ENCODE results near the gene HPSE2.
"Not testable (repeated sequence)": the region's sequence is repeated elsewhere in the genome, so short reads cannot be mapped to it uniquely, and the experiment has no call there.

The HPSE2 gene

DNA sequence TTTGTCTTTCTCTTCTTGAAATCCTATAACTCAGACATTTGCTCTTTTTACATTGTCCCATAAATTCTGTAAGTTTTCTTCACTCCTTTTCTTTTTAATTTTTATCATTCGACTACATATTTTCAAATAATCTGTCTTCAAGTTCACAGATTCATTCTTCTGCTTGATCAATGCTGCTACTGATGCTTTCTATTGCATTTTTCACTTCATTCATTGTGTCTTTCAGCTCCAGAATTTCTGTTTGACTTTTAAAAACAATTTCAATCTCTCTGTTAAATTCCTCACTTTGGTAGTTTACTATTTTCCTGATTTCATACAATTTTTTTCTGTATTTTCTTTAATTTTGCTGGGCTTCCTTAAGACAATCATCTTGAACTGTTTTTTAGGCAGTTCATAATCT lies 230.4 kb downstream of the HPSE2 start:
- no peak for DNase-seq (ENCODE audit: low spot score)

GRCh38 chr10:99004738-99005137 lies 230.9 kb downstream of the HPSE2 start:
- no peak for DNase-seq (ENCODE audit: low spot score)

DNA sequence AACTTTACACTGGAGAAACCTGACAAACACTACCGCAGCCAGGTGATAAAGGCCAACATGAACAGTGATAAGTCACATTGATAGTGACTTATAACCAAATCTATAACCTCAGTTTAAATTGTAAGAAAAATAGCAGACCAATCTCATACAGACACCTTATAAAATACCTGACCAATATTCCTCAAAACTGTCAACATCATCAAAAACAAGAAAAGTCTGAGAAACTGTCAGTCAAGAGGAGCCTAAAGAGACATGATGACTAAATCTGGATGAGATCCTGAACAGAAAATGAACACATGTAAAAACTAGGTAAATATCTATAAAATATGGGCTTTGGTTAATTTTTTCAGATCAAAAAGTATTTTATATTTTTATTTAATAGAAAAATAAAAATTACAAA lies 233.3 kb downstream of the HPSE2 start:
- DNase-seq (ENCODE audit: low spot score): no peak

GRCh38 chr10:98997596-98997995 lies 238.1 kb downstream of the HPSE2 start:
- no peak for DNase-seq (ENCODE audit: low spot score)

DNA sequence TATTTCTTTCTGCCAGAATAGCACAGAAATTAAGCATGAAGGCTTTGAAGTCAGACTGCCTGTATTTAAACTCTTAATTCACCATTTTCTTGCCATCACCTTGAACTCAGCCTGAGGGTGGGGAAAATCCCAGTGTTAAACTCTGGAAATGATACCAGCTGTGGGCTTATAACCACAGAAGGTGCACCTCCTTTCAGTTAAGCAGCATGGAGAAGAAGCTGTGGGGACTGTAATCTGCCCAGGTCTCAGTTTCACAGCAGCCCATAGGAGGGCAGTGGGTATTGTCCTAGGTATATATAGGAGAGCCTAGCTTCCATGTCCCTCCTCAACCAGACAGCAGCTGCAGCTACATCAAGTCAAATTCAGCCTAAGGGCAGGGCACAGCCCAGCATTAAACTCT lies 241.6 kb downstream of the HPSE2 start:
- no peak for DNase-seq (ENCODE audit: low spot score)

- not testable (repeated sequence) for DNase-seq (ENCODE audit: low spot score)
Observed at GRCh38 chr10:98983751-98984150, 251.9 kb downstream of the HPSE2 start.

DNA sequence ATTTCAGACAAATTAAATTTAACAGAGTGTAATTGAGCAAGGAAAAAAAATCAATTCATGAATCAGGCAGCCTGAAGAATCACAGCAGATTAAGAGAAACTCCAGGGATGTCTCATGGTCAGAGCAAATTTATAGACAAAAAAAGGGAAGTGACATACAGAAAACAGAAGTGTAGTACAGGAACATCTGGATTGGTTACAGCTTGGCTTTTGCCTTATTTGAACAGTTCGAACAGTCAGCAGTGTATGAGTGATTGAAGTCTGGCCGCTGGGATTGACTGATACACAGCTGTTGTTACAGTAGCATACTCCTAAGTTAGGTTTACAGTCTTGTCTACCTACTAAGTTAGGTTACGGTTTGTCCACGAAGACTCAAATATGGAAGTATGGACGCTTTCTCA lies 255.3 kb downstream of the HPSE2 start:
- DNase-seq (ENCODE audit: low spot score): no peak

DNA sequence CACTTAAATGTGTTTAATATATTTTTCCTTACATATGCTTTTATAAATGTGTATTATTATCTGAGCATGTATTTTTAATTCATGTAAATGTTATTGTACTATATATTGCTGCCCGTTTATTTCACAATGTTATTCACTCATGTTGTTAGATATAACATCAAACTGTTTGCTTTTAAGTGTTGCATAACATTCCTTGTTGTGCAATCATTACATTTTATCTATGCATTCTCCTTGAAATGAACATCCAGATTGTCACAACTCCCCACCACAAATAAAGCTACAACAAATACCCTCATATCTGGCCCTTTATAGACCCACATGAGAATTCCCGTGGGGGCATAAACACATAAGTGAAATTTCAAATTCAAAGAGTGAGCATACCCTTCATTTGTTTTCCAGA lies 264.2 kb downstream of the HPSE2 start:
- no peak for DNase-seq (ENCODE audit: low spot score)

- DNase-seq (ENCODE audit: low spot score): no peak
Observed at GRCh38 chr10:98967601-98968000, 268.1 kb downstream of the HPSE2 start.

GRCh38 chr10:98963608-98964007 lies 272.0 kb downstream of the HPSE2 start:
- DNase-seq (ENCODE audit: low spot score): no peak

GRCh38 chr10:98959379-98959778 lies 276.3 kb downstream of the HPSE2 start:
- DNase-seq (ENCODE audit: low spot score): no peak

DNA sequence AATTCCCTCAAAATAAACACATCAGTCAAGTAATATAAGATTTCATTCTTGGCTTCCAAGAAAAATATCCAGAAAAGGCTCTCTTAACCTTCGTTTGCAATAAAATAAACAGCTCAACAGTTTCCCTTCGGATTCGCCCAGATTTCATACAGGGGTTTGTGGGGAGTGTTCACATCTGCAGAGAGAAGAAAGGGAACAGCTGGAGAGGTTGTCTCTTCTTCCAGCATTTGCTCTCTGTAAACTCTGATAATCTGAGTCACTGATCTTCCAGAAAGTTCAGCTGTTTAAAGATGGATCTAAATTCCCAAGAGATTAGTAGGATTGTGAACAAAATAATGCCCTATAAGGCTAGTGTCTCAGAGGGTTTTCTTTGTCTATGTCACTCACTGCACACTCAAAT lies 277.9 kb downstream of the HPSE2 start:
- DNase-seq (ENCODE audit: low spot score): no peak

- no peak for DNase-seq (ENCODE audit: low spot score)
Observed at GRCh38 chr10:98956576-98957260, 278.9 kb downstream of the HPSE2 start.

DNA sequence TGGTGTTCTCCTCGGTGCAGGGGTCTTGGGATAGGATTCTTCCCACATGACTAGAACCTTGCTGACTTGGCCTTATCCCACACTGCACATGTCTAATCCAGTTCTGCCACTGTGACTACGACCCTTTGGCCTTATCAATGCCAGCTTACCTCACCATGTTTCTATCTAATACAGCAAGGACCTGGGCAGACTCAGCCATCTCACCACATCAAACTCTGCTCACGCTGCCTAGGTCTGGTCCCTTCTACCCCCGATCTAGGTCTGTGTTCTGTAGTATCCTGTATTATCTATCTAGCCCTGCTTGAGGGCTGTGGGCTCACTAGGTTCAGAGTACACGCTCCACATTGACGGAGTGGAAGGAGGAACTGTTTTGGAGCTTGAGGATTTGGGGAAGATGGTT lies 282.4 kb downstream of the HPSE2 start:
- DNase-seq (ENCODE audit: low spot score): no peak

- DNase-seq (ENCODE audit: low spot score): no peak
Observed at GRCh38 chr10:98951269-98952000, 284.2 kb downstream of the HPSE2 start.

- DNase-seq (ENCODE audit: low spot score): no peak
Observed at GRCh38 chr10:98950106-98950505, 285.5 kb downstream of the HPSE2 start.

GRCh38 chr10:98949306-98949705 lies 286.3 kb downstream of the HPSE2 start:
- no peak for DNase-seq (ENCODE audit: low spot score)

GRCh38 chr10:98943681-98944080 lies 292.0 kb downstream of the HPSE2 start:
- DNase-seq (ENCODE audit: low spot score): no peak

GRCh38 chr10:98929709-98930108 lies 305.9 kb downstream of the HPSE2 start:
- no peak for DNase-seq (ENCODE audit: low spot score)

GRCh38 chr10:98925651-98926050 lies 310.0 kb downstream of the HPSE2 start:
- DNase-seq (ENCODE audit: low spot score): no peak

- DNase-seq (ENCODE audit: low spot score): no peak
Observed at GRCh38 chr10:98924526-98924925, 311.1 kb downstream of the HPSE2 start.

DNA sequence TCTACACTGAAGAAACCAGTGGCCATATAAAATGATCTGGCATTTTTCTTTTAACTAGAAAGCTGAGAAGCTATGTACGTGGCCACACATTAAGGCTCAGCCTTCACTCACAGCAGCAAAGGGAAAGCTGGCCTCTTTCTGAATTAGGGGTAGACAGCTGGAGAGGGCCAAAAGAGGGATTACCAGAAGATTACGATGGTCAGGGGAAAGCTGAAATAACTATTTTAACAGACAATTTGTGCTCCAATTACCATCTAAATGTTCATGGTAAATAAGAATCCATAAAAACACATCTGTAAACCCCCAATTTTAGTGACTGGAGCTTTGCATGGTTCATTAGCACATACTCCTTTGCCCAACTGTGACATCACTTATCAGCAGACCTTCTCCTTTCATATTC lies 314.3 kb downstream of the HPSE2 start:
- no peak for DNase-seq (ENCODE audit: low spot score)

- DNase-seq (ENCODE audit: low spot score): no peak
Observed at GRCh38 chr10:98920807-98921206, 314.8 kb downstream of the HPSE2 start.

DNA sequence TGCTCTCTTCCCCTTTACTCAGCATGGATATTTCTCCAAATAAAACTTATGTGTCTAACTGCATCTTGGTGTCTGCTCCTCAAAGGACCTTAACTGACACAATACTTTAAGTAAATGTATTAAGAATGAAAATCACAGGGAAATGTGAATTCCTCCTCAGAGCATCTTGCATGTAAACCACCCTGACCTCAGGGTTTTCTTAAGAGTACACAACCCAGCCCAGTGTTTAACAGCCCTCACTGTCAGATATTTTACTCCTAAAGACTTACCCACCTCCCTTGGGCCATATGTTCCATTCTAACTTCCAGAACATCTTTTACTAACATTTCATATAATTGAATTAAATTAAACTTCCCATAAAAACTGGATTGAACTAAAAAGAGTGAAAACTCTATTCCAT lies 315.3 kb downstream of the HPSE2 start:
- no peak for DNase-seq (ENCODE audit: low spot score)
